ENCODE results near the gene GDF7. TPM values are rescaled to one million over a fixed set of nuclear protein-coding genes. Genes with fewer than 3 reads are reported as not detected.

Gene GDF7
- total and polyA plus RNA-seq, 2 donors (not counting 3 experiments of a cell fraction or from before 2014, with no cell fraction given) = 3.7 to 3.9 TPM

DNA sequence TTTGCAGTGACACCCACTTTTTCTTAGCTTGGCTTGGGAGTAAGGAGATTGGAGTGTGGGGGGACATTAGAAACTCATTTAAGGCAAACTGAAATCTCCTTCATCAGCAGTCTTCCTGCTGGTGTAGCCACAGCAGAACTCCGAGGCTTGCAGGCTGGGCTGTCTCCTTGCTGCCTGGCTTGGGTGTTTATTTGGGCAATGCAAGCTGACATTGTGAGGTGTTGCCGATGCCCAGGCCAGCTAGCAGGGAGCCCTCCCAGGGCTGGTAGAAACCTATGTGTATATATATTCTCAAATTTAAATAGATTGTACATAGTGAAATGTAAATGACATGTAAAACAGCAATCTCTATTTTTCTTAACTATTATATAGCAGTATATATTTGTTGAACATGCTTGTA is 11.8 kb downstream of the GDF7 start:
- Histone ChIP-seq H3K36me3 (ENCODE audit: control insufficient read depth in 2 of 2, extremely low read depth in 1 of 2, insufficient read depth in 2 of 2, low read length in 2 of 2) (peaks cover 0 to 5% of the 10 kb centered on the region in 2 experiments), H2AFZ (ENCODE audit: low read depth, low read length) (no peak overlapping the region), H3K79me2 (ENCODE audit: control insufficient read depth, insufficient read depth, low read length) (no peaks in the 10 kb centered on the region), H3K27me3 (ENCODE audit: control insufficient read depth in 2 of 2, insufficient read depth in 2 of 2, low read length in 2 of 2) (no peaks in the 10 kb centered on the region), H3K4me2 (ENCODE audit: insufficient read depth, low read length) (no peak overlapping the region), H3K9me3 (replicated peaks; ENCODE audit: control insufficient read depth, insufficient read depth, low read length) (no peaks in the 10 kb centered on the region), H3K4me3 (replicated peaks in 1 of 3; ENCODE audit: insufficient read depth in 1 of 3, low read depth in 1 of 3, low read length in 3 of 3) (no peak overlapping the region), H4K20me1 (replicated peaks; ENCODE audit: control insufficient read depth, extremely low read depth, insufficient read depth, low read length) (no peaks in the 10 kb centered on the region), H3K4me1 (ENCODE audit: control insufficient read depth, extremely low read depth, insufficient read depth, low read length) (peaks cover 21% of the 10 kb centered on the region), H3K27ac (ENCODE audit: insufficient read depth, low read depth, low read length) (no peak overlapping the region), H3K9ac (replicated peaks; ENCODE audit: extremely low read depth, insufficient read depth, low read length) (no peak overlapping the region), H3K9me1 (replicated peaks; ENCODE audit: control insufficient read depth, extremely low read depth, insufficient read depth, low read length) (no peaks in the 10 kb centered on the region)
- TF ChIP-seq EZH2 (IDR thresholded peaks at IDR 0.05; ENCODE audit: borderline replicate concordance, low read depth, low read length, severe bottlenecking) = no peak
- no peak for TF ChIP-seq POLR2A (IDR thresholded peaks at IDR 0.05; ENCODE audit: low read depth, low read length)
- TF ChIP-seq, protein P1, sequence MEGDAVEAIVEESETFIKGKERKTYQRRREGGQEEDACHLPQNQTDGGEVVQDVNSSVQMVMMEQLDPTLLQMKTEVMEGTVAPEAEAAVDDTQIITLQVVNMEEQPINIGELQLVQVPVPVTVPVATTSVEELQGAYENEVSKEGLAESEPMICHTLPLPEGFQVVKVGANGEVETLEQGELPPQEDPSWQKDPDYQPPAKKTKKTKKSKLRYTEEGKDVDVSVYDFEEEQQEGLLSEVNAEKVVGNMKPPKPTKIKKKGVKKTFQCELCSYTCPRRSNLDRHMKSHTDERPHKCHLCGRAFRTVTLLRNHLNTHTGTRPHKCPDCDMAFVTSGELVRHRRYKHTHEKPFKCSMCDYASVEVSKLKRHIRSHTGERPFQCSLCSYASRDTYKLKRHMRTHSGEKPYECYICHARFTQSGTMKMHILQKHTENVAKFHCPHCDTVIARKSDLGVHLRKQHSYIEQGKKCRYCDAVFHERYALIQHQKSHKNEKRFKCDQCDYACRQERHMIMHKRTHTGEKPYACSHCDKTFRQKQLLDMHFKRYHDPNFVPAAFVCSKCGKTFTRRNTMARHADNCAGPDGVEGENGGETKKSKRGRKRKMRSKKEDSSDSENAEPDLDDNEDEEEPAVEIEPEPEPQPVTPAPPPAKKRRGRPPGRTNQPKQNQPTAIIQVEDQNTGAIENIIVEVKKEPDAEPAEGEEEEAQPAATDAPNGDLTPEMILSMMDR (IDR thresholded peaks at IDR 0.05; ENCODE audit: extremely low read depth in 1 of 2, insufficient read depth in 1 of 2, low read depth in 1 of 2, low read length in 2 of 2) = no peak
- TF ChIP-seq JUN (IDR thresholded peaks at IDR 0.05; ENCODE audit: borderline replicate concordance, insufficient read depth, insufficient read length, low read depth) = no peak
- TF ChIP-seq, protein P2, sequence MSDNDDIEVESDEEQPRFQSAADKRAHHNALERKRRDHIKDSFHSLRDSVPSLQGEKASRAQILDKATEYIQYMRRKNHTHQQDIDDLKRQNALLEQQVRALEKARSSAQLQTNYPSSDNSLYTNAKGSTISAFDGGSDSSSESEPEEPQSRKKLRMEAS (IDR thresholded peaks at IDR 0.05; ENCODE audit: insufficient read depth, insufficient read length) = no peak
- TF ChIP-seq FOS (IDR thresholded peaks at IDR 0.05; ENCODE audit: borderline replicate concordance, insufficient read depth, low read length) = no peak
- FAIRE-seq (no peak), DNase-seq (ENCODE audit: low read depth, low spot score) (no peak)
- intact Hi-C loops (cut with micrococcal nuclease) (no loop called here), dilution Hi-C loops (cut with MboI; ENCODE audit: extremely low pct_ligation_motif_present, low sequenced_read_pairs) (no loop called here)
- no TSS peak for BruUV-seq (replicated peaks)
- ChIA-PET POLR2A (no interaction called here), CTCF (interaction anchor here (1.1 to 8.5 kb wide), 5 partner anchors 8 to 285 kb away, joined by 3 to 71 read pairs (median 29); partner anchors contain the start of gene GDF7)
